ENCODE measurements around the gene GLIPR1L2.
"Not testable (repeated sequence)": the region's sequence is repeated elsewhere in the genome, so short reads cannot be mapped to it uniquely, and the experiment has no call there.

The GLIPR1L2 gene

DNA sequence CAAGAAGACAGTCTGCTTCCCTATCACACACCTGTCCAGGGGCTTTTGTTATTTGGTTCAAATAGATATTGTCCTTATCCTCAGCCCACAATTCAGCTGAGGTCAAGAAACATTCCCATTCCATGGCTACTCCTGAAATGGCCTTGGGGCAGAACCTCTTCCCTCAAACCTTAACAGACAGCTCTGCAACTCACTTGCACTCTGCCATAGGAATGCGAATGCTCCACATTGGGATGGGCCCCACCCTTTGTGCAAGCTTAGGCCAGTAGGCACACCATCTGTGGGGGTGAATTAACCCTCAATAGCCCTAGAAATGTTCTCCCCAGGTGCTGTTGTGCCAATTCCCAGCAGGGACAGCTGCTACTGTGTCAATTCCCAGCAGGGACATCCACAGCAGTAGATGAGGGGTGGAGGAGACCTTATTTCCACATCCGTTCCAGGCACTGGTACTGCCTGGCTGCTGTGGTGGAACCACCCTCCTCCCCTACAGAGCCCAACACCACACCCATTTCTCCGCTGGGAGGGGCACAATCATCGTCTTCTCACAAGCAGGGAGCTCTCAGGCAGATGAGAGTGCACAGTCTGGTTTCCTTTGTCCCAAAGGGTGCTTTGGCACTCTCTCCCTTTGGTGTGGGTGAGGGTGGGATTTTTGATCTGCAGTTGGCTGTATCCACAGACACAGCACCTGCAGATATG is 47.3 kb downstream of the GLIPR1L2 start:
- DNase-seq = peak; percentile 60

DNA sequence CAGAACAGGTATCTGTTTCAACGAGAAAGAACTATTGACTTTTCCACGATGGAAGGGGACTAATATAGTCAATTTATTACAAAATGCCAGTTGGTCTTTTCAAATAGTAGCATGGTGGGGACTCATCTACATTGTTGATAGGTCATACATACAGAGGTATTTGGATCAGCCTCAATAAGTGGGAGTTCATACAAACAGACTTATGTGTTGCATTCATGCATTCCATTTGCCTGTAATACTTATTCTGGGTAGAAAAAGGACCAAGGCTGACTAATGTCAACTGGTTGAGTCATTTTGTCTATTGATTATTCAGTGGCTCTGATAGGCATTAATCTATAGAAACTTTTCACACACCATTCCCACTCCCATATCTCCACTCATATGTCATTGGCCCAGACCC is 48.2 kb downstream of the GLIPR1L2 start:
- DNase-seq = no peak

DNA sequence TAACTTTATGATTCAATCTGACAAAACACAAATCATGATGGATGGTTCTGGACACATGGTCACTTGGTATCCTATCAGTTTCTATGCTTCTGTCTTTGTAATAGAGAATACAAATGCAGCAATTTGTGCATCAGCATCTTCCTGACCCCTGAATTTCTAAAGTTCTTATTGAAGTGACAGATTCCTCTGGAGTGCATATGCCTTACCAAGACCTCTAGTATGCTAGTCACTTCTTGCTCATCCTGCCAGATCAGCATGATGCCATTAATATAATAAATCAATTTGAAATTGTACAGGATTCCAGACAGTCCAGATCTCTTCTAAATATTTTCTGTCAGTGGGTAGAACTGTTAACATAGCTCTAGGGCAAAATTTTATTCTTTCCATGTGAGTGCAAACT is 49.0 kb downstream of the GLIPR1L2 start:
- DNase-seq = no peak

DNA sequence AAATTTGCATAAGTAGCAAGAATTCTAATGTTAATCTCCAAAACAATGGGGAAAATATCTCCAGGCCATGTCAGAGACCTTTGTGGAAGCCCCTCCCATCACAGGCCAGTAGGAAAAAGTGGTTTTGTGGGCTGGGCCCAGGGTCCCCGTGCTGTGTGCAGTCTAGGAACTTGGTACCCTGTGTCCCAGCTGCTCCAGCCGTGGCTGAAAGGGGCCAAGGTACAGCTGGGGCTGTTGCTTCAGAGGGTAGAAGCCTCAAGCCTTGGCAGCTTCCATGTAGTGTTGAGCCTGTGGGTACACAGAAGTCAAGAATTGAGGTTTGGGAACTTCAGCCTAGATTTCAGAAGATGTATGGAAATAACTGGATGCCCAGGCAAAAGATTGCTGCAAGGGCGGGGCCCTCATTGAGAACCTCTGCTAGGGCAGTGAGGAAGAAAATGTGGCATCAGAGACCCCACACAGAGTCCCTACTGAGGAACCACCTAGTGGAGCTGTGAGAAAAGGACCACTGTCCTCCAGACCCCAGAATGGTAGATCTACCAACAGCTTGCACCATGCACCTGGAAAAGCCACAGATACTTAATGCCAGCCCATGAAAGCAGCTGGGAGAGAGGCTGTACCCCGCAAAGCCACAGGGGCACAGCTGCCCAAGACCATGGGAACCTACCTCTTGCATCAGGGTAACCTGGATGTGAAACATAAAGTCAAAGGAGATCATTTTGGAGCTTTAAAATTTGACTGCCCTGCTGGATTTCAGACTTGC is 51.0 kb downstream of the GLIPR1L2 start:
- DNase-seq = not testable (repeated sequence)

DNA sequence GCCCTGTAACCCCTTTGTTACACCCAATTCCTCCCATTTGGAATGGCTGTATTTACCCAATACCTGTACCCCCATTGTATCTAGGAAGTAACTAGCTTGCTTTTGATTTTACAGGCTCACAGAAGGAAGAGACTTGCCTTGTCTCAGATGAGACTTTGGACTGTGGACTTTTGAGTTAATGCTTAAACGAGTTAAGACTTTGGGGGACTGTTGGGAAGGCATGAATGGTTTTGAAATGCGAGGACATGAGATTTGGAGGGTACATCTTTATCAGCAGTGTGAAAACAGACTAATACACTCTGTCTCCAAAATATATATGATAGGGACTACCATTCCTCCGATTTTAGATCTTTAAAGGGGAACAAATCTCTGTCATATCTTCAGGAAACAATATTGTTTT is 51.6 kb downstream of the GLIPR1L2 start:
- not testable (repeated sequence) for DNase-seq

DNA sequence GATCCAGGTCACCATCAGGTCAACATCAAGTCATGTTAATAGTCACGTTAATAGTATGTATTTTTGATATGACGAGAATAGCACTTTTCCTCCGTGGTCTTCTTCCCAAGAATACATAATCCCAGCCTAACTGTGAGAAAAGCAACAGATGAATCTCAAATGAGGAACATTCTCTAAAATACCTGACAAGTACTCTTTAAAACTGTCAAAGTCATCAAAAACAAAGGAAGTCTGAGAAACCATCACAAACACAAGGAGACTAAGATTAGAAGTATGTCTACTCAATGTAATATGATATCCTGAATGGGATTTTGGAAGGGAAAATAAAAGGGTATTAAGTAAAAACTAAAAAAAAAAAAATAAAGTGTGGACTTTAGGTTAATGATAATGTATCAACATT is 52.8 kb downstream of the GLIPR1L2 start:
- no peak for DNase-seq

DNA sequence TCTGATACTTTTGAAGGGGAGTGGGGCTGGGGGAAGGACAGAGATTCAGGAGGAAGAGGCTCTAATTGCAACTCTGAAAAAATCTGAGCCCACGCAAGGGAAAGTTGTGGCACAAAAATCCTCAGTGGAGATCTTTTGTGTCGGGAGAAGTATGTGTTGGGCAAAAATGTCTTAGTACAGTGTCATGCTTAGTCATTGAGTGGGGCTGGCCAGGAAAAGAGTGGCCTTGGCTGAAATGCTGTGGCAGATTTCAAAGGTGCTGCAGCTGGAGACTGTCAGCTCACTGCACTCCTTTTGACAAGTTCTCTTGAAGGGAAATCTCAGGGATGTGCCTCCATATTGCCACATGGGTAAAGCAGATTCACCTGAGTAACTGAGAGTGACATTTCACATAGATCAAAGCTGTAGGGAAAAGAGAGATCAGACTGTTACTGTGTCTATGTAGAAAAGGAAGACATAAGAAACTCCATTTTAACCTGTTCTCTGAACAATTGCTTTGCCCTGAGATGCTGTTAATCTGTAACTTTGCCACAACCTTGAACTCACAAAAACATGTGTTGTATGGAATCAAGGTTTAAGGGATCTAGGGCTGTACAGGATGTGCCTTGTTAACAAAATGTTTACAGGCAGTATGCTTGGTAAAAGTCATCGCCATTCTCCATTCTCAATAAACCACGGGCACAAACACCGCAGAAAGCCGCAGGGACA is 53.7 kb downstream of the GLIPR1L2 start:
- no peak for DNase-seq

DNA sequence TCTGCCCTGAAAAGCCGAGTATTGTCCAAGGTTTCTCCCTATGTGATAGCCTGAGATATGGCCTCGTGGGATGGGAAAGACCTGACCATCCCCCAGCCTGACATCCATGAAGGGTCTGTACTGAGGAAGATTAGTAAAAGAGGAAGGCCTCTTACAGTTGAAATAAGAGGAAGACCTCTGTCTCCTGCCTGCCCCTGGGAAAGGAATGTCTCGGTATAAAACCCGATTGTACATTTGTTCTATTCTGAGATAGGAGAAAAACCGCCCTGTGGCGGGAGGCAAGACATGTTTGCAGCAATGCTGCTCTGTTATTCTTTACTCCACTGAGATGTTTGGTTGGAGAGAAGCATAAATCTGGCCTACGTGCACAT is 54.2 kb downstream of the GLIPR1L2 start:
- not testable (repeated sequence) for DNase-seq

DNA sequence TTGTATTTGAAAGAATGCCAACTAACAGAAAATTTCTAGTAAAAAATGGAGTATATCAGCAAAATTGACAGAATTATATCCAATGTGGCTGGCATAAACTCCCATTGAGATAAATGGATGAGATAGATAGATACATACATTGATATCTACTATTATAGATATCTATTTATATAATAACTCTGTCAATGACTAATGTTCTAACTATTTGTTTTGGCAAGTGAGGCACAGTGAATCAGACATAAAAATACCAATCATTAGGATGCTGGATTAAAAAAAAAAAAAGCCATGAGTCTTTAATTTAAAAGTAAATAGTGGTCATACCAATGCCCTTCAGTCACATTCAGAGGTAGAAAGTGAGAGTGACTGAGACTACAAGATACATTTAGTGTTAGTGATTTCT is 56.0 kb downstream of the GLIPR1L2 start:
- DNase-seq = no peak

DNA sequence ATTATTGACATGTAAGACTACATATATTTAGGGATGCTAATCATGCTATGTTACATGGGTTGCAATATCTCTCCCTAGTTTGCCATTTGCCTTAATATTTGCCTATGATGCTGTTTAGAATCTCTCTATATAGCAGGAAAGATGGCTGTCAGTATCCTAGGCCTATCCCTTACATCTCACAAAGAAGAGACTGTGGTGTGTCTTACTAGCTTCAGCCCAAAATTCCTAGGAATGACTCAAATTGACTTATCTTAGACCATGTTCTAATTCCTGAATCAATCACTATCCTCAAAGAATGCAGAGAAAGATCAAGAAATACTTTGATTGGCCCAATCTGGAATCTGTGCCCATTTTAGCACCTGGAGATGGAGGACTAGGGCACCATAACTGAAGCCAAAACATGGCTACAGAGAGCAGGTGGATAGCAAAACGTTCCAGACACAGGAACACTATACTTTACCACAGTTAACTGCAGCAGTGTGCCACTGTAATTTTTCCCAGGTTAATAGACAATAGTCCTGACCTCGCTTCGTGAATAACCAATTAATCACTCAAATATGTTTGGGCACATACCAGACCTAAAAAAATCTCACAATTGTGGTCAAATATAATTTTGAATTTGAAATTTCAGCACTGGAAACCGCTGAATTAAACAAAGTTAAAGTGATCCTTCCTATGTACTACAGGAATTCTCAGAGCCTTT is 57.0 kb downstream of the GLIPR1L2 start:
- no peak for DNase-seq

DNA sequence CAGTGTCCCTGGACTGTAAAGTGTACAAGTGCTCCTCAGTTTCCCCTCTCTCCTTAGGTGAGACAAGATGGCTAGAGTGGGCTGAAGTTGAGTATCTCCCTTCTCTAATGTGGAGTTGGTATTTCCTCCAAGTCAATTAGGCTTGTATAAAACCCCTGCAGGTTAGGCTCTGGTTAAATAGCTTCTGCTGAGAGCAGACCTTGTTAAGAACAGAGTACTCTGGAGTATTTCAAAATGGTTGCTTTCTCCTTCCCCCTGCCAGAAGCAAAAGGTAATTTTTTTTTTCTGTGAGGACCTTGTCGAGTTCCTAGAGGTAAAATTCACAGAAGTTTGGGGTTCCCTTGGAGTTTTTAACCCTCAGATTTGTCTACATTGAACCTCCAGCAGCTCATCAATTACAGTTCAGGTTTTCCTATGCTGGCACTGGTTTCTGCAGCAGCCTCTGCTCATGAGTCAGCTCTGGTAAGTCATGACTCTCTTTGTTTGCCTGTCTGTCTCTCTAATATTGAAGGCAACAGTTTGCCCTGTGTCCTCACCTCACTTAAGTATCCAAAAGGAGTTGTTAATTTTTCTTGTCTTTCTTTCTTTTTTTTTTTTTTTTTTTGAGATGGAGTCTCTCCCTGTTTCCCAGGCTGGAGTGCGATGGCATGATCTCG is 61.9 kb downstream of the GLIPR1L2 start:
- no peak for DNase-seq

DNA sequence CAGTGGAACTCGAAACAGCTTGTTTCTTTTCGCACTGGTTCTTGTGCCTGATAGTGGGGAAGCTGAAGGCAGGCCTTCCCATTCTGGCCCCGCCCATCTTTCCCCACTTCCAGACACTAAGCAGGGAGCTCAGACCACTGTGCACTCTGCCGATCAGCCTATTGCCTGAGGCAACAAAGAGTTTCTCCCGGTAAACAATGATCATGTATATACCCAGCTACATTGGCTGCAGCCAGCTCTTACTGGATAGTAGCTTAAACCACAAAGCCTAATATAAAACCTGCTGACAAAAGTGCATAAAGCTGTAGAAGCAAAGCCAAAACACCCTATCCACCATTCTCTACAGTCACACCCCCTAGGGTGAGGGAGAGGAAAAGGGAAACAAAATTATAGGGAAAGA is 65.0 kb downstream of the GLIPR1L2 start:
- DNase-seq = peak; percentile 63

DNA sequence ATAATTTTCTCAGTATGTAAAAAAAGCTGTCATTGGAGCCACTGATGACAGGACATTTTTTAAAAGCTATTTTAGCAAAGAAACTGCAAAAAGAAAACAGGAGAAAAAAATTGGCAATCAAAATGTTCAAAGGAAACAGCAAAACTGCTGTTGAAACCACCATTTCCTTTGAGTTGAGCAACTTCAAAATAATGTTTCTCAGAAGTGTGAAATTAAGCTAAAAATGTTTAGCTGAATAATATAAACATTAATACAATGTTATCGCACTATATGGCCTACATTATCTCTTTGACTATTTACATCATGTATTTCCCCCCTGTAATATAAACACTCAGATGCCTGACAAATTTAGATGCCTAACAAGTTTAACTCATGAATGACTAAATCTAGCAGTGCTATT is 66.3 kb downstream of the GLIPR1L2 start:
- DNase-seq = no peak

DNA sequence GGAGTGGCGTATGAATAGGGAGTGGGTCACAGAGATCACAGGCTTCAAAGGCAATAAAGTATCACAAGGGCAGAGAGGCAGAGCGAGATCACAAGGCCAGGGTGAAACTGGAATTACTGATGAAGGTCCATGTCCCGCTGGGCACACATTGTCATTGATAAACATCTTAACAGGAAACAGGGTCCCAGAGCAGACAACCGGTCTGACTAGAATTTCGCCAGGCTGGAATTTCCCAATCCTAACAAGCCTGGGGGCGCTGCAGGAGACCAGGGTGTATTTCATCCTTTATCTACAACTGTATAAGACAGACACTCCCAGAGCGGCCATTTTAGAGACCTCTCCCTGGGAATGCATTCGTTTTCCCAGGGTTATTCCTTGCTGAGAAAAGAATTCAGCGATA is 67.0 kb downstream of the GLIPR1L2 start:
- peak; percentile 62 for DNase-seq

DNA sequence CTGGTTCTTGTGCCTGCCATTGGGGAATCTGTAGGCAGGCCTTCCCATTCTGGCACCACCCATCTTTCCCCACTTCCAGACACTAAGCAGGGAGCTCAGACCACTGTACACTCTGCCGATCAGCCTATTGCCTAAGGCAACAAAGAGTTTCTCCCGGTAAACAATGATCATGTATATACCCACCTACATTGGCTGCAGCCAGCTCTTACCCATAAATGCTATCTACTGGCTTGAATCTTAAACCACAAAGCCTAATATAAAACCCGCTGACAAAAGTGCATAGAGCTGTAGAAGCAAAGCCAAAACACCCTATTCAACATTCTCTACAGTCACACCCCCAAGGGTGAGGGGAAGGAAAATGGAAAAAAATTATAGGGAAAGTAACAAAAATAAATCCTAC is 68.9 kb downstream of the GLIPR1L2 start:
- no peak for DNase-seq

DNA sequence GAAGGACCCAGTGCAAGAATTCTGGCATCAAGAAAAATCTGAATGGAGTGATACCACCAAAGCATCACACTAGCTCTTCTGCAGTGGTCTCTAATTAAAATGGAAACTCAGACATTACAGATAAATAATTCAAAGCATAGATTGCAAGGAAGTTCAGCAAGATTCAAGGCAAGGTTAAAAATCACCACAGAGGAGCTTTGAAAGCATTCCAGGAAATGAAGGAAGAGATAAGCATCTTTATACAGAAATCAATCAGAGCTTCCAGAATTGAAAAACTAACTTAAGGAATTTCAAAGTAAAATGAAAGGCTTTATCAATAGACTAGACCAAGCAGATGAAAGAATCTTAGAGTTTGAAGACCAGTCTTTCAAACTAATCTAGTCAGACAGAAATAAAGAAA is 69.3 kb downstream of the GLIPR1L2 start:
- no peak for DNase-seq

DNA sequence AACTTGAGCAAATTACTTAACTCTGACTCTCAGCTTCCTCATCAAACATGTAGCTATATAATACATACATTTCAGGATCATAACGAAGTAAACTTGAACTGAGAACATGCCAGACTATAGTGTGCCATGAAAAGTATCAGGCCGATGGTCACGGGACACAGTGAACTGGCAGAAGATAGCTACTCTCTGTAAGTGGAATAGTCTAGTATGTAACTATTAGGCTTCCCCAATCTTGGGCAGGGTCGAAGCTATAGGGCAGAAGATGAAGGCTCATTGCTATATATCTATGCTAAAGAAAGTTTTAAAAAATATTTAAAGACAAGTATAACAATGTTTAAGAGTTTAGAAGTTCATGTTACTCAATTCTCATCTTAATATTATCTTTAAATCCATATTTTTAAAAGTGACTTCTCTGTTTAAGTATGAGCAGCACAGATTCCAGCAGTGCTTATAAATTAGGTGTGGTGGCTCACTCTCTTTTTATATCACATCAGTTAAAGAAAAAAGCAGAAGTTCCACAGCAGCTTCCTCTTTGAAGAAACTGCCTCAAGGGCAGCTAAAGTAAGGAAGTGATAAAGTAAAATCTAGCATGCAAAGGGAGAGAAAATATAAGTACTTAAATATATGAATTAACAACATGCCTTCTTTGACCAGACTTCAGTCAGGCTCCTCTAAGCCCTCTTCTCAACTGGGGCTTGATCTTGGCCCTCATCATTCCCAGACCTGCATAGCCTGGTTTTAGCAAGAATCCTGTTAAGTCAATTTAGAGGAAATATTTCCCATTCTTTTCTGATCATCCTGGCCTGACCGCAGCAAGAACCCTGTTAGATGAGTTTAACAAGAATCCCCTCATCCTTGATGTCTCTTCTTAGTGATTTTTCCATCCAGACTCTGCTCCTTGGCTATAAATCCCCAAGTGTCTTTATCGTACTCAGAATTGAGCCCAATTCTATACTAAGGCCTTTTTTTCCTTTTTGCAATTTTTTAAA is 81.3 kb downstream of the GLIPR1L2 start:
- DNase-seq = no peak

DNA sequence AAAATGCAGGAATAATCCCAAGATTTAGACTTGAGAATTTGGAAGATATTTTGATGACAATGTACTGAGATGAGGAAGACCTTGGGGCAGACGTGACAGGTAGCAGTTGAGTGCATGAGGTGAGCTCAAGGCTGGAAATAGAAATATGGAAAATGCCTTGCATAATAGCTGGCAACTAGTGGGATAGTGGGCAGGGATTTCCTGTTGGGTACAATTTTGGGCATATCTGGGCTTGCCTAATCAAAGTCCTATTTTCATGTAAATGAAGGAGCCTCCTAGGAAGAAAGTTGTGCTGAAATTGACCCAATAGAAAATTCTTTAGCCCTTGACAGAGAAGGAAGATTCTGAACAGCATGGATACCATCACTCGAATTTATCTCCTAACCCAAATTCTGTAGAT is 83.2 kb downstream of the GLIPR1L2 start:
- no peak for DNase-seq

DNA sequence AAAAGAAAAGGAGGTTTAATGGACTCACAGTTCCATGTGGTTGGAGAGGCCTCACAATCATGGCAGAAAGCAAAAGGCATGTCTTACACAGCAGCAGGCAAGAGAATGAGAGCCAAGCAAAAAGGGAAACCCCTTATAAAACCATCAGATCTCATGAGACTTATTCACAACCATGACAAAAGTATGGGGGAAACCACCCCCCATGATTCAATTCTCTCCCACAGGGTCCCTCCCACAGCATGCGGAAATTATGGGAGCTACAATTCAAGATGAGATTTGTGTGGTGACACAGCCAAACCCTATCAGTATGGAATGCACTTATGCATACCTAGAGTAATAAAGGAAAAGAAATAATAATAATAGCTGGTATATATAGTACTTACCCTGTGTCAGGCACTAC is 85.2 kb downstream of the GLIPR1L2 start:
- no peak for DNase-seq

DNA sequence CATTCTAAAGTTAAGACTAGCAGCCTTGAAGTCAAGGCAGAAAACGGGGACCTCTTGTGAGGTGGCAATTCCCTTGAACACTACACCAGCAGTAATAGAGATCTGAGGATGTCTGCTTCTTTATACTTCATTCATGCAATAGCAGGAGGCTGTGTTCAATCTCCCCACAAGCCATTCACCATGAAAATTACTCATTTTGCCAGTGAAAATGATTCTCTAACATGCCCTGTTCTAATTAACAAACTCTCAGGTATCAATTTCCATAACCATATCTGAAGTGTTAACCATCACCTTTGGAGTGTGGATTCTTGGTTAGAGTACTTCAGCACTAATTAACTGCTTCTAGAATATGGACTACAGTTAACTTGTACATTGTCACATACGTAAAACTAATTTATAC is 86.2 kb downstream of the GLIPR1L2 start:
- no peak for DNase-seq

DNA sequence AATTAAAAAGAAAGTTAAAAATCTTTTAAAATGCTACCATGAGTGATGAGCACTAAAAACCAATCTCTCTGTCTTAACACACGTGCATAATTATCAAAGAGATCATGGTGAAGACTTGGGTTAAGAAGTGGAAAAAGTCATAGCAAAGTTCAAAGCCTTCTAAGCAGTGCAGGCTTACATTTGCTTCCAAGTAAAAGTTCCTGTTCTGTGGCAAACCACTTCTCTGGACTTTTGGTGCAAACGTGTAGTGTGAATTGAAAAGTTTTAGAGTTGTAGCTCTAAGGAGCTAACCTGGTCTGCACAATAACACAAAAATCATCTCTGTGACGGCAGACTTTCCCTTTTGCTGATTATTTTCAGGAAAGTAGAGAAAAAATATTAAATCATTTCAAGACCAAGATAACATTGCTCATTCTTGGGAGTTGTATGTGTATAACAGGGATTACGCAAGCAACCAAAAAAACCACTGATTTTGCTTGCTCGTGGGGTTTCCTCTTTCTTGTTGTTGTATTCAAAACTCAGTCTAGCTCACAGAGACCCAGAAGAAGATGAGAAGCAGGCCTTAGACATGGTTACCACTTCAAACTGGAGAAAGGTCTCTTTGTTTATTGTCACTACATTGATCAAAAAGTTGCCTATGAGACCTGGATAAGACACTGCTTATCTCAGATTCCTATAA is 87.4 kb downstream of the GLIPR1L2 start:
- DNase-seq = no peak
